Adrenal gland (tissue), 12 donors: ENCODE measurements around the gene CDK15. TPM values are rescaled to one million over a fixed set of nuclear protein-coding genes. Genes with fewer than 3 reads are reported as not detected.

Experiments
- DNase-seq, 7 donors: peaks; one replicate each; pipeline ENCODE4 v3.0.0-alpha.2; 2019 to 2020
- H3K27ac ChIP-seq, 5 donors: fragments of 200-600 bp; sonication (generic) in 4 of 5; 1 replicate in 3 of 5; 2 replicates in 2 of 5; pipeline versions ENCODE4 v1.5.1 to v1.8.0; 2016 to 2020; ENCODE audit warnings: mild to moderate bottlenecking in 1 of 5
- H3K27me3 ChIP-seq: fragments of 200-600 bp; 2 replicates; pipeline ENCODE4 v1.8.0; 2021
- H3K36me3 ChIP-seq, 2 donors: fragments of 200-600 bp; replicated peaks in 1 of 2; 1 replicate in 1 of 2; 2 replicates in 1 of 2; pipeline versions ENCODE4 v1.5.1 to v1.8.0; 2018 to 2022
- H3K4me1 ChIP-seq, 2 donors: fragments of 200-600 bp; replicated peaks in 1 of 2; 1 replicate in 1 of 2; 2 replicates in 1 of 2; pipeline versions ENCODE4 v1.5.1 to v1.8.0; 2018 to 2021
- H3K4me3 ChIP-seq, 4 donors: fragments of 200-600 bp; sonication (generic) in 3 of 4; one replicate each; pipeline ENCODE4 v1.5.1; 2016 to 2018
- H3K9me3 ChIP-seq, 3 donors: fragments of 200-600 bp; sonication (generic) in 1 of 3; replicated peaks in 1 of 3; 1 replicate in 2 of 3; 2 replicates in 1 of 3; pipeline versions ENCODE4 v1.5.1 to v1.8.0; 2016 to 2021
- CTCF ChIP-seq, 6 experiments: fragments of 450-650 bp in 4 of 6; fragments of 200-600 bp in 2 of 6; sonication (generic) in 1 of 6; IDR thresholded peaks; 1 replicate in 5 of 6; 2 replicates in 1 of 6; pipeline versions ENCODE4 v1.5.1 to v1.8.0; 2016 to 2021; ENCODE audit warnings: antibody characterized with exemption in 6 of 6, mild to moderate bottlenecking in 2 of 6, moderate library complexity in 1 of 6
- POLR2A ChIP-seq, 2 donors: fragments of 450-650 bp; IDR thresholded peaks; one replicate each; pipeline ENCODE4 v1.6.1; 2017; ENCODE audit warnings: antibody characterized with exemption in 2 of 2, mild to moderate bottlenecking in 2 of 2, moderate library complexity in 1 of 2
- WGBS, 4 donors: extraction: QIAGEN DNeasy Blood & Tissue Kit in 2 of 4; methylation state at CpG; one replicate each; pipeline versions ENCODE4 v1.1.5 to v1.1.7; 2013 to 2017; 5-methylcytosine and 5-hydroxymethylcytosine counted together
- intact Hi-C, 2 donors: fragments of 100-400 bp; cut with DNase I; formaldehyde crosslinking; loops; one replicate each; pipeline versions ENCODE4 v1.14.1 to v1.15.0; 2022 to 2023
- polyA plus RNA-seq, 3 donors: library from polyadenylated mRNA; stranded (reverse); fragments of 200-250 nt in 2 of 3; fragments of 350-450 nt in 1 of 3; fragmentation: Illumina TruSeq in 1 of 3; extraction: RNeasy Lipid Tissue Mini Kit (QIAGEN cat#74804) in 1 of 3; gene quantifications; one replicate each; pipeline ENCODE4 v1.2.3, GENCODE V29; 2013 to 2014
- total RNA-seq, 9 donors: library from RNA; depleted of rRNA in 4 of 9; stranded (reverse); fragments of >200 nt in 4 of 9; fragments of 120-200 nt in 1 of 9; fragmentation: NEBNext Ultra II Directional in 1 of 9; extraction: Animal tissue kit (Norgen Biotek cat#: 25700) in 1 of 9; gene quantifications; one replicate each; pipeline versions ENCODE4 v1.1.0 to v1.2.4, GENCODE V29; 2013 to 2023
- donor health status: healthy with polysubstance abuse.
- donor health status: Bipolar disorder and iron deficiency.
- donor health status: DM: yes; HTN: yes; CAD: no.
- donor health status: DM: no; HTN: no; CAD: no.
- donor health status: DM: no; HTN: no; CAD: no.
- donor health status: DM: yes; HTN: yes; CAD: no.

Gene CDK15
- total and polyA plus RNA-seq, 12 donors: 0.06 to 1.2 (median 0.14) TPM; not detected in 1

GRCh38 chr2:201816657-201817575, 10.6 kb downstream of the CDK15 start:
- H3K36me3 ChIP-seq: no peaks in the 10 kb centered on the region
- no peaks in the 10 kb centered on the region for H3K4me1 ChIP-seq
- DNase-seq: no peak
- H3K27ac ChIP-seq: no peak overlapping the region
- no peak overlapping the region for H3K4me3 ChIP-seq
- TF ChIP-seq CTCF (IDR thresholded peaks at IDR 0.05) (no peak), POLR2A (IDR thresholded peaks at IDR 0.05) (no peak)
- 72 to 88% (median 88%) methylated on average over 5 of the region's 5 CpGs for WGBS, 4 donors
- no peaks in the 10 kb centered on the region for H3K9me3 ChIP-seq
- H3K27me3 ChIP-seq: no peaks in the 10 kb centered on the region
- intact Hi-C loops: no loop called here

GRCh38 chr2:201820383-201821007, 14.2 kb downstream of the CDK15 start:
- WGBS, 4 donors: 73 to 90% (median 85%) methylated on average over 4 of the region's 4 CpGs
- intact Hi-C loops: no loop called here

GRCh38 chr2:201821080-201821479, 14.7 kb downstream of the CDK15 start:
- no peaks in the 10 kb centered on the region for H3K9me3 ChIP-seq
- H3K4me1 ChIP-seq: no peaks in the 10 kb centered on the region
- H3K27ac ChIP-seq: no peak overlapping the region
- no peak overlapping the region for H3K4me3 ChIP-seq
- H3K36me3 ChIP-seq: no peaks in the 10 kb centered on the region
- intact Hi-C loops: no loop called here
- WGBS, 4 donors: 67 to 89% (median 78%) methylated on average over 5 of the region's 5 CpGs
- TF ChIP-seq CTCF (IDR thresholded peaks at IDR 0.05): no peak
- TF ChIP-seq POLR2A (IDR thresholded peaks at IDR 0.05): no peak
- no peak for DNase-seq
- H3K27me3 ChIP-seq: no peaks in the 10 kb centered on the region

More at GRCh38 chr2:201820383-201821007, 14.2 kb downstream of the CDK15 start:
- H3K9me3 ChIP-seq: no peaks in the 10 kb centered on the region
- no peaks in the 10 kb centered on the region for H3K4me1 ChIP-seq
- no peaks in the 10 kb centered on the region for H3K27me3 ChIP-seq
- no peak overlapping the region for H3K4me3 ChIP-seq
- no peak for DNase-seq
- no peak for TF ChIP-seq POLR2A (IDR thresholded peaks at IDR 0.05)
- H3K36me3 ChIP-seq: no peaks in the 10 kb centered on the region
- H3K27ac ChIP-seq: no peak overlapping the region

GRCh38 chr2:201824212-201824611, 17.9 kb downstream of the CDK15 start:
- no peaks in the 10 kb centered on the region for H3K4me1 ChIP-seq
- H3K27ac ChIP-seq: no peak overlapping the region
- H3K9me3 ChIP-seq: no peaks in the 10 kb centered on the region
- WGBS, 4 donors: 61 to 86% (median 64%) methylated on average over 1 of the region's 1 CpG
- no peaks in the 10 kb centered on the region for H3K27me3 ChIP-seq
- intact Hi-C loops: no loop called here
- no peak for DNase-seq
- no peaks in the 10 kb centered on the region for H3K36me3 ChIP-seq
- H3K4me3 ChIP-seq: no peak overlapping the region
- TF ChIP-seq POLR2A (IDR thresholded peaks at IDR 0.05) (no peak), CTCF (IDR thresholded peaks at IDR 0.05) (no peak)
